ENCODE data around the gene PPP1R13L. TPM values are rescaled to one million over a fixed set of nuclear protein-coding genes. Genes with fewer than 3 reads are reported as not detected.

PPP1R13L gene, protein sequence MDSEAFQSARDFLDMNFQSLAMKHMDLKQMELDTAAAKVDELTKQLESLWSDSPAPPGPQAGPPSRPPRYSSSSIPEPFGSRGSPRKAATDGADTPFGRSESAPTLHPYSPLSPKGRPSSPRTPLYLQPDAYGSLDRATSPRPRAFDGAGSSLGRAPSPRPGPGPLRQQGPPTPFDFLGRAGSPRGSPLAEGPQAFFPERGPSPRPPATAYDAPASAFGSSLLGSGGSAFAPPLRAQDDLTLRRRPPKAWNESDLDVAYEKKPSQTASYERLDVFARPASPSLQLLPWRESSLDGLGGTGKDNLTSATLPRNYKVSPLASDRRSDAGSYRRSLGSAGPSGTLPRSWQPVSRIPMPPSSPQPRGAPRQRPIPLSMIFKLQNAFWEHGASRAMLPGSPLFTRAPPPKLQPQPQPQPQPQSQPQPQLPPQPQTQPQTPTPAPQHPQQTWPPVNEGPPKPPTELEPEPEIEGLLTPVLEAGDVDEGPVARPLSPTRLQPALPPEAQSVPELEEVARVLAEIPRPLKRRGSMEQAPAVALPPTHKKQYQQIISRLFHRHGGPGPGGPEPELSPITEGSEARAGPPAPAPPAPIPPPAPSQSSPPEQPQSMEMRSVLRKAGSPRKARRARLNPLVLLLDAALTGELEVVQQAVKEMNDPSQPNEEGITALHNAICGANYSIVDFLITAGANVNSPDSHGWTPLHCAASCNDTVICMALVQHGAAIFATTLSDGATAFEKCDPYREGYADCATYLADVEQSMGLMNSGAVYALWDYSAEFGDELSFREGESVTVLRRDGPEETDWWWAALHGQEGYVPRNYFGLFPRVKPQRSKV
- polyA plus RNA-seq (2013, experiment 1 of 2; ENCODE audit: insufficient read length), result 139 TPM
- 177 TPM for polyA plus RNA-seq (2013, experiment 2 of 2; ENCODE audit: insufficient read length)

DNA sequence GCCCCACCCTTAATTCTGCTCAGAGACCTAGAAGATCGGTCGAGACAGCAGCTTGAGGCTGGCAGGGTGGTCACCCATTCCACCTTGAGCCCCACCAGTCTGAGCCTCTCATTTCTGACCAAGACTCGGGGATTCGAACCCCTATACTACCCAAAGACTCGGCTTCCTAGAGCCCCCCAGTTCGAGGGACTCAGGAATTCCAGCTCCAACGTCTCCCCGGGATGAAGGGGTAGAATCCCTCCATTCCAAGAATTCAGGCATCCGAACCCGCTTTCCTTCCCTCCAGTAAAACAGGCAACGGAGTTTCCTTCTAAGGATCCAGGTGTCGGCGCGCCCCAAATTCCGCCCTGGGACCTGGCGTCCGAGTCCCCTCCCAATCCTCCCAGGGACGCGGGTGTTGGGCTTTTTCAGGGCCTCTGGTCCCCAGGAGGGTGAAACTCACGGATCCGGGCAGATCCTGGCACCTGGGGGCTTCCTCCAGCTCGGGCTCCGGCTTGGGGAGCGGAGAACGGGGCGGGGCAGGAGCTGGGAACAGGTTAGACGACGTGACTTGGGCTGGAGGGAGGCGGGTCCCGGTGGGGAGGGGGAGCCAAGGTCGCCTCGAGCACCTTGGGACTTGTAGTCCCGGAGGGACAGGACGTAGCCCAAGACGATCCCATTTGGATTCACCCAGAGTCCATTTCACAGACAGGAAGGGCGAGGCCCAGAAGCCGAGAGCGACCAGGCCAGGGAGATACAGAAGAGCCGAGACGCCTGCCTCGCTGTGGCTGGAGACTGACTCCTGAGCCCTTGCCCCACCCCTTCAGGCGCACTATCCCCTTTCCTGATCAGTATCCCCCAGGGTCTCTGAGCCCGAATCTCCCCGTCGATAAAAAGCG, at the start of gene PPP1R13L:
PPP1R13L (minus strand) TSS at position 513 of the 878 bp plus-strand sequence. CDS start 6,751 bp downstream, outside the sequence.
- peak; percentile 94 for DNase-seq

DNA sequence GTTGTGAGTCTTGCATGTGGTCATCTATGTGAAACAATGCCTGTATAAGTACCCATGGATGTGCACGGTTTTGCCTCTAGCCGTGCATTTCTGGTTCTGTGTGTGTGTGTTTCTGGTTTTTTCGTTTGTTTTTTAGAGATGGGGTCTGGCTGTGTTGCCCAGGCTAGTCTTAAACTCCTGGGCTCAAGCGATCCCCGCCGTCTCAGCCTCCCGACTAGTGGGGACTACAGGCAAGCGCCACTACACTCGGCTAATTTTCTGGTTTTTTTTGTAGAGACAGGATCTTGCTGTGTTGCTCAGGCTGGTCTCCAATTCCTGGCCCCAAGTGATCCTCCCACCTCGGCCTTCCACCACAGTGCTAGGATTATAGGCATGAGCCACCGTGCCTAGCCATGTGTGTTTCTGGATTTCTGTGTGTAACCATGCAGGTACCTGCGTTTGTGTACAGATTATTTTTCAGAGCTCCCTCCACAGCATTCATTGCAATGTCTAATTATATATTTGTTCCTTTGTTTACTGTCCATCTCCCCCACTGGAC, 47.0 kb upstream of the PPP1R13L start:
- no peak for DNase-seq

DNA sequence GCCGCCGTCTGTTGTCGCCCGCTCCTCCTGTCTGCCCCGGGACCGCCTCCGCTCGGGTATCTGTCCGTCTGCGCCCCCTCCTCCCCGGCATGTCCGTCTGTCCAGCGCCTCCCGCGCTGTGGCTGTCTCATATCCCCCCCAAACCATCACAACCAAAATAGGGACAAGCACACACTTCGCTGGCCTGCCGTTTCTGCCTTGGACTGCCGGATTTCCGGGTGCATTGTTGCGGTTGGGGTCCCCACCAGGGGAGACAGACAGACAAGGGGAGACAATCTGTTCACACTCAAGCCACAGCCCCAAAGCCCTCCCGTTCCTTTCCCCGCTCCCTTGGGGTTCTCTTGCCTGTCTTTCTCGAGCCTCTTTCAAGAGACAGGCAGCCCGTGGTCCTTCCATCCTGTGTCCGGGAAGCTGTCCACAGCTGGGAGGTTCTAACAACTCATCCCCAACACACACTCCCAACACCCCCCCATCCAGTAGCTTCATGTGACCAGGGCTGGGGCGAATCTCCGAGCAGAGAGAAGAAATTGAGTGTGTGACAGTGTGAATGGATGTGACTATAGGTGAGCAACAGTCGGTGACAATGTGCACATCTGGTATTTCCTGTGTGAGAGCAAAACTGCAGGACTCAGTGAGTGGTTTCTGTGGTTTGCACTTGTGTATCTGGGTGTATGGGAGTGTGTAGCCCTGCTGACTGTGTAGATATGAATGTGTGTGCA, 46.4 kb upstream of the PPP1R13L start:
- peak; percentile 80 for DNase-seq

DNA sequence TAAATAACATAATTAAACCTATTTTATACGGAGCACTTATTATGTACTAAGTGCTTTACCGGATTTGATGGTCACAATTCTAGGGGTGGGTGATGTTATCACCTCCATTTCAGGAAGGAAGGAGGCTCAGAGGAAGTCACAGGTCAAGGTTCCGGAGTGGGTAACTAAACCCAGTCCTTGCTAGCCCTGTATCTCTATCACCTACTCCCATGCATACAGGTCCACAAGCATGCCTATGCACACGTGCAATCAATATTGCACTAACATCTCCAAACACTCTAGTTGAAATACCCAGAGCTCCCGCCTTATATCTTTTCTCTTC, 45.1 kb upstream of the PPP1R13L start:
- DNase-seq, result no peak

DNA sequence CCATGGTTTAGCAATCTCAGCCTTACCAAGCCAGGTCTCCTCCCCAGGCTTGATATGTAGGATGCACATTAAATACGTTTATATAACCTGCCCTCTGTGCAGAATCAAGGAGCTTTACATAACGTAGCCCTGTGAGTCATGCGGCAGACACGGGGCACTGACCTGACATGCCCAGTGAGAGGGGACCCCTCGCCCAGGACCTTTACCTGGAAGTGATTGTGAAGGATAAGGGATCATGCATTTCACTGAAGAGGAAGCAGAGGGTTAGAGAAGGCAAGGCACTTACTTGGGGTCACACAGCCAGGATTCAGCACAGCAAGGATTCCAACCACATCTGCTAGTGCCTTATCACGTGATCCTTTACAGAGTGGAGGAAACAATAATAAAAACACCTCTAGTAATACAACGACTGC, 44.0 kb upstream of the PPP1R13L start:
- no peak for DNase-seq

DNA sequence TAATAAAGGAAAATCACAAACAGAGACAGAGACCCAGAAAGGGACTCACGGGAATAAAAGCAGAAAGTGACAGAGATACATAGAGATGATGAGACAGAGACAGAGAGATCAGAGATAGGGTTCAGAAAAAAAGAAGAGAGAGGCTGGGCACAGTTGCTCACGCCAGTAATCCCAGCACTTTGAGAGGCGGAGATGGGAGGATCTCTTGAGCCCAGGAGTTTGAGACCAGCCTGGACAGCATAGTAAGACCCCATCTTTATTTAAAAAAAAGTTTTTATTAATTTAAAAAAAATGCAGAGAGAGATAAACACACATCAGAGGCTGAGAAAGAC, 43.5 kb upstream of the PPP1R13L start:
- no peak for DNase-seq

DNA sequence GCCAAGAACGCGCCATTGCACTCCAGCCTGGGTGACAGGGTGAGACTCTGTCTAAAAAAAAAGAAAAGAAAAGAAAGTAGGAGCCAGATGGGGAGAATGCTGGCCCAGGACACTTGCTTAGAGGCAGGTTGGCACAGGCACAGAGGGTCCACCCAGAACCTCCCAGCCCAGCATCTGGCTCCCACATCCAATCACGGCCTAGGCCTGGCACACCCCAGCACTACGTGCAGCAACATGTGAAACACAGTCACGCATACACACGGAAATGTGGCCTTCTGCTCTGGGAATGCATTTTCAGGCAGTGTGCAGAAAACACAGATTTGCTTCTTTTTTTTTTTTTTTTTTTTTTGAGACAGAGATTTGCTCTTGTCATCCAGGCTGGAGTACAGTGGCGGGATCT, 42.1 kb upstream of the PPP1R13L start:
- DNase-seq, result no peak

DNA sequence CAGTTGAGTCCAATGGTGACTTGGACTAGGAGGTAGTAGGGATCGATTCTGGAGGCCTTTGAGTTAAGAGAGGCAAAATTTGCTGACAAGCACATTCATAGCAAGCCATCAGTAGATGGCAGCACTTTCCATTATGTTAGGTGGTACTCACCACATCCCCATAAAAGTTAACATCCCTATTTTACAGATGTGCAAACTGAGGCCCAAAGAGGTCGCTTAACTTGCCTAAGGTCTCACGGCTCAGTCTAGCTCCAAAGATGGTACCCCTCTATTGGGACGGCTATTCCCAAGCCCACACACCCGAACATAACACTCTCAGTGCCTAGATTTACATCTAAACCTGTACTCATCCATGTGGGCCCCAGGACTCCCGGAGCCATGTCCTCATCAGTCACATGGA, 41.4 kb upstream of the PPP1R13L start:
- DNase-seq, result peak; percentile 51

DNA sequence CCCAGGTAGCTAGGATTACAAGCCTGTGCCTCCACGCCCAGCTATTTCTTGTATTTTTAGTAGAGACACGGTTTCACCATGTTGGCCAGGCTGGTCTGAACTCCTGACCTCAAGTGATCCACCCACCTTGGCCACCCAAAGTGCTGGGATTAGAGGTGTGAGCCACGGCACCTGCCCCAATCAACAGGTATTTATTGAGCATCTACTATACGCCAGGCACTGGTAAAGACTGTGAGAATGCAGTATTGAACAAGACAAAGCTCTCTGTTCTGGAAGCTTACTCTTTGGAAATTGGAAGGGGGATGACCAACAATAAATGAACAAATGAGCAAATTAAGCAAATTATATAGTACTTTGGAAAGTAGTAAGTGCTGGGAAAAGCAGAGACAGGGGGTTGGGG, 40.3 kb upstream of the PPP1R13L start:
- no peak for DNase-seq

DNA sequence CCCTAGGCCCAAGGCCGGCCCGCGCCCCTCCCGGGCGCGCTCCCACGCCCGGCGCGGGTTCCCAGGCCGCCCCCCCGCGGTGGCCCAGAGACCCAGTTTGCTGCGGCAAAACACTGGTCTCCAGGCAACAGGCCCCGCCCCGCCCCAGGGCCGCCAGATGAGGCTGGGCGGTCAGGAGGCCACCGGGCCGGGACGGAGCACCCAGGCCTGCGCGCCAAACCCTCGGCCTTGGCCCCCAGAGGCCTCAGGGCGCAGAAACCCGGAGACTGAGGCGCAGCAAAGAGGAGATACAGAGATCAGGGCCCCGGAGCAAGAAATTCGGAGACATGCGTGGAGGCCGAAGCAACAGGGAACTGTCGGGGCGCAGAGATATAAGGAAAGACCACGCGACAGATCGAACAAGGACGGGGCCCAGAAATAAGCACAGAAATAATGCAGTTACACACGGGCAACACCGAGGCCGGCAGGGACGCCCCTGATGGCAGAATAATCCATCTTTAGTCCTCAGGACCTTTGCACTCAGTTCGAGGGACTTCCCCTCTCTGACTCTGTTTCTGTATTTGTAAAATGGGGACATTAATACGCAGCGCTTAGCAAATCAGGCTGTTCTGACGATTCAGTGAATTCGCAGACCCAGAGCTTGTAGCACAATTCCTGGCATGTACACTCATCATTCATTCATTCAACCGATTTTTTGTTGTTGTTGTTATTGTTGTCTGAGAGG, 39.6 kb upstream of the PPP1R13L start:
- DNase-seq, result peak; percentile 83

DNA sequence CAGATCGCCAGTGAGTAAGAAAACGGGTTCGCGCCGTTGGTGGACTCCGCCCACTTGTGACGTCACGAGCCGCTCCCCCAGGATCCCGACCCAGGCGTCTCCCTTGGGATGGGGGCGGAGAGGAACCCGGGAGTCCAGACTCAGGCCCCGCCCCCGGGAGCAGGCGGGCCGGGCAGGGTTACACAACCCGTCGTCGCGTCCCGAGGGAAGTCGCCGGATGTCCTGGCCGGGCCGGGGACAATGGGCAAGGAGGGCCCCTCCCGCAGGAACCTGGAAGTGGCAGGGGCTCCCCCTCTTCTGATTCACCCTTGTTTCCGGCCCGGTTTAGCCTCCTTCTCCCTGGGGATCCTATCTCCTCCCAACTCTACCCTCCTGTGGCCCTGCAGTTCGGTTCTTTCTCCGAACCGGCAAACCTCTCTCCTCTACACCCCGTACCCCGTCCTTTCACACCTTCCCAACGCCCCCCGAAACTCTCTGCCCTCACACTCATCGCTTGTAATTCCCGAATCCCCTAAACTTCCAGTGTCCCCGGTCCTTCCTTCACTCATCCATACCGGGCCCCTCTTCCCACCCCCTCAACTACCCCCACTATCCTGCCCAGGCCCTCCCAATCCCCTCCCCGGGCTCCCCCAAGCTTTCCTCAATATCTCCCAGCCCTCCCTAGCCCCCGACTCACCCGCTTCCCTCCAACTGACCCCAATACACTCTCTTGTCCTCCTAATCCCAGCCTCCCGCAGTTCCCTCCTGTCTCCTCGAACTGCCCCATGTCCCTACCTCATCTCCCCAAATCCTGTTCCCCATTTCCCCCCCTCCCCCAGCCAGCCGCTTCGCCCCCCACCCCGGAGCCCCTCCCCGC, 38.8 kb upstream of the PPP1R13L start:
- DNase-seq, result peak; percentile 96

DNA sequence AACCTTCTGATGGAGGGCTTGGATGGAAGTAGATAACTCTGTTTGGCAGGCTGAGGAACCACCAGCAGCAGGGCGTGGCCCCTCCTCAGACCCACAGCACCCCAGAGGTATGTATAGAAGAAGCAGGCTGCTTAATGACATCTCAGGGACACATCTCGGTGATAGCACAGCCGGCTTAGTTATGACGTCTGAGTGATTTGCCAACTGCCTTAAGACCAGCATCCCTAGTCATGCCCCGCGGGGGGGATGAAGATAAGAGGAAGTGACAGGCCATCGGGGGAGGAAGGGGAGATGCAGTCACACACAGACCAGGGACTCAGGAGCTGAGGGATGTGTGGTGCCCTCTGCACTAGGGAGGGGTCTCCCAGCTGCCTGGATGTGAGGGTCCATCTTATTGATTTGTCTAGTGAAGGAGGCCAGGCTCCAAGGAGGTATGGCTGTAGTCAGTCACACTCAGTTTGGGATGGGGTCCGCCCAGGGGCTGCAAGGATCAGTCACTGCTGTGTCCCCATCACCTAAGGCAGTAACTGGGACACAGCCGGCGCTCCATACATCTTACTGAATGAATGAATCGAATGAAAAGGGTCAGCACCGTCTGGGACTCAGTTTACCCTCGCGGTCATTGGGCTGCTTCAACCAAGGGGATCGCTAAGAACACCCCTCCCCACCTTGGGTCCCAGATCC, 38.1 kb upstream of the PPP1R13L start:
- peak; percentile 80 for DNase-seq

DNA sequence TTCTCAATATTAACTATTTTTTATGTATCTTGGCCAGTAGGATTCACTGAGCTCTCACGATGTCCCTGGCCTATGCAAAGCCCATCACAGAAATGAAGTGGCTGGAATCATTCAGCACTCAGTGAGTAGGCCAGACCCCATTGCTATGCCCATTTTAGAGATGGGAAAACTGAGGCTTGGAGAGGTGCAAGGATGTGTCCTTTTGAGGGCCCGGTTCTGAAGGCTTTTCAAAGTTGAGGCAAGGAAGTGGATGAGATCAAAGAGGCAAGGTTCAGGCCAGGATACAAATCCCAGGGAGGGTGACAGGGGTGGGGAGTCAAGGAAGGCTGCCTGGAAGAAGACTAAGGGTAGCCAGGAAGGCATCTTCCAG, 37.5 kb upstream of the PPP1R13L start:
- no peak for DNase-seq

DNA sequence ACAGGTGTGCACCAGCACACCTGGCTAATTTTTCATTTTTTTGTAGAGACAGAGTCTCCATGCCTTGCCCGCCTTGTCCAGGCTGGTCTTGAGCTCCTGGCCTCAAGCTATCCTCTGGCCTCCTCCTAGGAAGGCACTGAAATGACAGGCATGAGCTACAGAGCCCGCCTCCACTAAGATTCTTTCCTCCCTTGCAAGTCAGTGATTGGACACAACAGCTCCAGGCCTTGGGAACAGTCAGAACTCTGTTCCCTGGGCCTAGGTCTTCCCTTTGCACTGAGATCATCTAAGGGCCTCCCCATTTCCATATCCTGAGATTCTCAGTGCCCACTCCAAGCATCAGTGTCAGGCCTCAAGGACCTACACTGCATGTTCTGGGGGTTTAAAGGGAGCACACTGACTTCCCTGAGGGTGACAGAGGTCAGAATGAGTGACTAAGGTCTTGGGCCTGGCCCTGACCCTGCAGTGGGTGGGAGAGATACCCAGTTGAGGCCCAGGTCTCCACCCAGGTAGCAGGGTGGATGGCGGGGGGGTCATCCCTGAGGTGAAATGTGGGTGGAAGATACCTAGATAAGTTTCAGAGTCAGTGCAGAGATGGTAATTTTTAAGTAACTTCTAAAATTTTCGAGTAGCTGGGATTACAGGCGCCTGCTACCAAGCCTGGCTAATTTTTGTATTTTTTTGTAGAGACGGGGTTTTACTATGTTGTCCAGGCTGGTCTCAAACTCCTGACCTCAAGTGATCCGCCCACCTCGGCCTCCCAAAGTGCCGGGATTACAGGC, 36.2 kb upstream of the PPP1R13L start:
- DNase-seq, result peak; percentile 72

DNA sequence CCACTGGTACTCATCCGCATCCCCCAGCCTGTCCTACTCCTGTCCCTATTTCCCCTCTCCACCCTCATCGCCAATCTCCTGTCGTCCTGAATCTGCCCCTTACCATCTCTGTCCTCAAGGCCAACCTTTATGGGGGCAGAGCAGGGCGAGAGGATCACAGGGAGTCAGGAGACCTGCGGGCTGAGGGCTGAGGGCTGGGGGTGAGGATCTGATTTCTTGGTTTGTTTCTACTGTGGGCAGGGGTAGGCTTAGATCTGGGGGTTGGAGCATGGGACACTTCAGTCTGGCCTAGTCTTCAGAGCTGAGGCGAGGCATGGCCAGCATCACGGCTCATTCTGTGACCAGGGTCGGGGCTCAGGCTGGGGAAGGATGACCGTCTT, 35.4 kb upstream of the PPP1R13L start:
- DNase-seq, result no peak

DNA sequence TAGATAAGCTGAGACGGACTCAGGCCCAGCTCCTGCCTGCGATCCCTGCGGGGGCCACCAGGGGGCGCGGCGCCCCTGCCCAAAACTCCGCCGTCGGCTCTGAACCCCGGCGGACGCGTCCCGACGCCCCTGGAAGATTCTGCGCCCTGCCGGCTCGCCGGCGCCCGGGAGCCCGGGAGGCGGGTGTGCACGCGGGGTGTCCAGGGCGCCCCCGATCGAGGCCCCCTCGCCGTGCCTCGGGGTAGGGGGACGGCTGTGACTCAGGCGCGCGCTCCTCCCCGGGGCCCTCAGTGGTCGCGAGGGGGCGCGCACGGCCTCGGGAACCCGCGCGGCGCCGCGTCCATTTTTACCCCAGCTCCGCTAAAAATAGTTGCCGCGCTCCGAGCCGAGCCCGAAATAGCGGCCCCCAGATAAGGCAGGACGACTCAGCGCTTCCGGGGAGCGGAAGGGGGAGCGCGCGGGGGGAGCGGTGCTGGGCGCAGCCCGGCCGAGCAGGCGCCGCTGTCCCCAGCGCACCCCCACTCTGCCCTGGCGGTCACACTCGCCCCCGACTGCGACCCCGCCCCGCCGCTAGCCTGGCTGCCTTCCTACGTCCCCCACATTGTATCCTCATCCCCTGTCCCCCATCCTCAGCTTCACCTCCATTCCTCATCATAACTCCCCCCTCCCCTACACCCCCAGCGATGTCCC, 34.8 kb upstream of the PPP1R13L start:
- peak; percentile 87 for DNase-seq

DNA sequence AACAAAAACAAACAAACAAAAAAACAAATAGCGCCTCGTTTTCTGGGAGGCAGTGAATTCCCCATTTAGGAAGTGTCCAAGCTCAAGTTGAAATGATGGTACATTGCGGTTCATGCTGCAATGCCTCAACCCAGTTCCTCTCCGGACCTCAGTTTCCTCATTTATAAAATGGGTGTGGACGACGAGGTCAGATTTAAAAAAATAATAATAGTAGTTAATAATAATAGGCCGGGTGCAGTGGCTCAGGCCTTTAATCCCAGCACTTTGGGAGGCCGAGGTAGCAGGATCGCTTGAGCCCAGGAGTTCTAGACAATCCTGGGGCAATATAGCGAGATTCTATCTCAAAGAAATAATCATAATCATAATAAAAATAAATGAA, 34.3 kb upstream of the PPP1R13L start:
- DNase-seq, result no peak

DNA sequence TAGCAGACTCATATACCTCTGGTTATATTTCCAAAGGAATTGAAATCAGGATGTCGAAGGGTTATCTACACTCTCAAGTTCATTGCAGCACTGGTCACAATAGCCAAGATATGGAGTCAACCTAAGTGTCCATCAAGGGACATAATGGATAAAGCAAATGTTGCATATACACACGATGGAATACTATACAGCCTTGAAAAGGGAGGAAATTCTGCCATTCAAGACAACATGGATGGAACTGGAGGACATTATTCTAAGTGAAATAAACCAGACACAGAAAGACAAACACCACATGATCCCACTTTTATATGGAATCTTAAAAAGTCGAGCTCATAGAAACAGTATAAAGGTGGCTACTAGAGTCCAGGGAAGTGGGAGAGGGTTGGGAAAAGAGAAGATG, 32.5 kb upstream of the PPP1R13L start:
- DNase-seq, result no peak

All from fibroblast of skin of back (primary cell).